HG03175 (cell line): ENCODE measurements around the gene IL21R.

Experiments
- ATAC-seq: cut with Tn5 transposase; IDR thresholded peaks from one replicate; pipeline ENCODE4 v1.9.1; 2021; ENCODE audit warnings: mild to moderate bottlenecking, moderate library complexity; ENCODE audit not compliant: unreplicated experiment

The IL21R gene

DNA sequence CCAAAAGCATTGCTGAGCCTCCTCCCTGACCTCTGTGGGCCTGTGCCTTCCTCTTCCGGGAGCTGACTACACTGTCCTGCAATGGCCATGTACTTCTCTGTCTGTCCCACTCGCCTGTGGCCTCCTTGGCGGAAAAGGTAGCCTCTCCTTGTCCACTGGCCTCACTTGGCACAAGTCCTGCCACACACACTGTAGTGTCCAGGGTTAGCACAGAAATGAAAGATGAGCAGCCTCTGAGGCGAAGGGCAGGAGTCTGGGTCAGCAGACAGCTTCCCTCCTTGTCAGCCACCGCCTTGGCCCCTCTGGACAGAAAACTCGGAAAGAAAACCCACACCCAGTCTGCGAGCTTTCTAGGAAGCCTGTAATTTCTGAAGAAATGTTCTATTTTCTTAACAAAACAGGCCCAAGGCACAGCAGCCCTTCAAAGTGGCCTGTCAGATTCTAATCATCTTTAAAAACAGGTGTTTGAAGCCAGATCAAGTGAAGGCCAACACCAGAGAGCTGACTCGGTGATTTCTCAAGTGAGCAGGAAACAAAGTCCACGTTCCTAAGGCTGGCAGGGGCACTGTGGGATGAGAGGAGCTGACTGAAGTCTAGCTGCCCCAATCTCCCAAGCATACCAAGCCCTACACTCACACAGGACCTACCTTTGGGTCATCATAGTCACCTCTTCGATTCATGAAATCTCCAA, 80.6 kb downstream of the IL21R start:
- ATAC-seq: no peak

DNA sequence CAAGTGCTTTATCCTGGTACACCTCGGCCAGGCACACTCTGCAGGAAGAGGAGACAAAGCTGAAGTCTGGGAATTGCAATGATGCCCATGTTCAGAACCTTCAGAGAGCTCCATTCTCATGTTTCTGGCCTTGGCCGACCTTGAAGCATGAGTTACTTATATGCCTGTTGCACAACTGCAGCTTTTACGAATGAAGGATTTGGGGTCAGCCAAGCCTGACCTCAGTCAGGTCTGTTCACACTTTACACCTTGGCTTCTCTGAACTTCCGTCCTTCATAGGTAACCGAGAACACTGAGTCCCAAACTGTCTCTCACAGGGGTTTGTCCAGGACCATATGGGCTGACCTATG, 81.1 kb downstream of the IL21R start:
- no peak for ATAC-seq

DNA sequence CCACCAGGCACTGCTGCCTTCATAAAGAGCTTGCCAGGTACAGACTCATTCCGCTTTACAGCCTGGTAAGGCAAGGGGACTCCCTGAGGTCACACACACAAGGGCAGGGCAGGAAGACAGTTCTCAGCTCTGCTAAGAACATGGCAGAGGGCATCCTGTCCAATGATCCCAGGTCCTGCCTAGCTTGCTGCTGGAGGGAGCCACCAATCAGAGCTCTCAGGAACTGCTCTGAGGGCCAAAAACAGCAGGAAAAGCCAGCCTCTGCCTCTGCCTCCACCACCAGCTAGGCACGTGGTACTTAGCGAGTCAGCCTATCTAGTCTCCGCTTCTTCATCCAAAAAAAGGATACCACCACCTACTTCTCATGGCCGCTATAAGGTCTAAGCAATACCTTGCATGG, 81.7 kb downstream of the IL21R start:
- no peak for ATAC-seq

- no peak for ATAC-seq
Measured at GRCh38 chr16:27485126-27485525, 83.2 kb downstream of the IL21R start.

- no peak for ATAC-seq
Measured at GRCh38 chr16:27485811-27486210, 83.8 kb downstream of the IL21R start.

GRCh38 chr16:27486344-27486743, 84.4 kb downstream of the IL21R start:
- no peak for ATAC-seq

- ATAC-seq: no peak
Measured at GRCh38 chr16:27486760-27487159, 84.8 kb downstream of the IL21R start.

GRCh38 chr16:27489421-27489820, 87.4 kb downstream of the IL21R start:
- ATAC-seq: no peak

DNA sequence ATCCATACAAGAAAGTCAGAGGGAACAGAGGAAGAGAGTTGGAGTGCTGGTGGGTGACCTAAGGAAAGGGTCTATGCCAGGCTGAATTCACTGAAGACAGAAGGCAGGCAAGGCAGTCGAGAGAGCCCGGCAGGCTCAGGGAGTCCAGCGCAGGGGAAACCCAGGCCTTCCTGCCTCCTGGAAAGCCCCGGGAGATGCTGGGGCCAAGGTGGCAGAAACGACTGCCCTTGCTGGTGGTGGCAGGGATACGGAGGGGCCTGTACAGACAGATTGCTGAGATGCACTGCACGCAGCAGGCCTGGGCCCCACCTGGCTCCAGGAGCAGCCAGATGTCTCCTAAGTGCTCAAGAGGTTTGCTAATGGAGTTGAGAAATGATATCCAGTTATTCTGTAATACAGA, 87.9 kb downstream of the IL21R start:
- ATAC-seq: no peak

GRCh38 chr16:27491894-27492587, 90.1 kb downstream of the IL21R start:
- ATAC-seq: no peak

GRCh38 chr16:27492588-27492979, 90.6 kb downstream of the IL21R start:
- ATAC-seq: no peak

GRCh38 chr16:27495191-27495590, 93.2 kb downstream of the IL21R start:
- ATAC-seq: no peak

DNA sequence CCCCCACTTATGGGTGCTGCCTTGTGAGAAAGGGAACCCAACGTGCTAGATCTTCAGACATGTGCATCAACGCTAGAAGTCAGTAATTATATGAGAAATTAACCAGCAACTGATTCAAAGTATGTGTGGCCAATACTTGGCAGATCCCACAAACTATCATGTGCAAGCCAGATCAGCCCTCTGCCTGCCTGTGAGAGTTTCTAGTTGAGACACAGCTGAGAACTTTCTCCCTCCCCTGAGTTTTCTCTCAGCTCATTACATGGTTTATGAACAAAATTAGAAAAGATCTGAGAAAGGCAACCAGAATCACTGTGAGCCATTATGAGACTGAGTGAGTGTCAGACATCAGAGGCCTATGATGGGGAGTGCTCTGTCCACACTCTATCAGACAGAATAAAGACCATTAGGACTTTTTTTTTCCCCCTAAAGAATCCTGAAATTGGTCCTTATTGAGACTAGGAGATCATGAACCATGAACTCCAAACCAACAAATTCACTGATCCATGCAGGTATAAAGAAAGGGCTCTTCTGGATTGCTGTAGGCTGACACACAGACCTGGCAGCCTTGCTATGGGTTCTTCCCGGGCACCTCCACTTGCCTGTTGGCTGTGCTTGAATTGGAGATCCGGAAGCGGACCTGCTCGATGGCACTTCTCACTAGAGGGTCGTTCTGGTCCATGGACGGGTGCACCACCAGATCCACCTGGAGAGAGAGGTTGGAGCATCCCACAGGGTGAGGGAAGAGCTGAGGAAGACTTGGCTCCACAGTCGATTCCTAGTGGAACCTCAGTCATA, 96.3 kb downstream of the IL21R start:
- ATAC-seq: no peak

DNA sequence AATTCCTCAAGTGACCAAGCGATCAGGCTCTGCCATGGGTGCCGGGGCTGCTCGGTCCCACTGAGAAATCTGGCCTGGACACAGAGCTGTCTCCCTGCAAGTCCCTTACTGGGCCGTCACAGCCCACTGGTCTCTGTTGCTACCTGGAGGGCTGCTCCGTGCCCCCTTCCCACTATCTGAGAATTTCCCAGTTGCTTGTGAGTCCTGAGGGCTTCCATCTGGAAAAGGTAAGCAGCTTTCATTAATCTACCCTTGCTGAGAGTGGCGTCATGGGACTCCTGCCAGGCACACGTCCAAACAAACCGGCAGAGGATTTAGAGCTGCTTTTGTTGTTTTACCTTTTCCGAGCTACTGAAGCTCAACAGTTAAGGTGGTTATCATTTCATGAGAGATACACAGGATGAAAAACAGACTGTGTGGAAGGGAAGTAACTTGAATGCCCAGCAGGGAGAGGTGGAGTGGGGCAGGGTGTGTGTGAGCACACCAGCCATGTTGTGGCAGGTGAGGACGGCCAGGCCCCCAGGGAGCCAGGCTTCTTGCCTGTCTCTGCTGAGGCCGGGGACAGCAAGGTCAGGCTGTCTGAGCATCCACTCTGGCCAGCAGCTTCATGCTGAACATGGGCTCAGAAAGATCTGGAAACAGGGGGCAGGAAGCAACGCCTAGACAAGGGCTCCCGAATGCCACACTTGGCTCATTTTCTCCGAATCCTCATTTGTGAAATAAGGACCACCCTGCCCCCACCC, 97.1 kb downstream of the IL21R start:
- ATAC-seq: no peak

DNA sequence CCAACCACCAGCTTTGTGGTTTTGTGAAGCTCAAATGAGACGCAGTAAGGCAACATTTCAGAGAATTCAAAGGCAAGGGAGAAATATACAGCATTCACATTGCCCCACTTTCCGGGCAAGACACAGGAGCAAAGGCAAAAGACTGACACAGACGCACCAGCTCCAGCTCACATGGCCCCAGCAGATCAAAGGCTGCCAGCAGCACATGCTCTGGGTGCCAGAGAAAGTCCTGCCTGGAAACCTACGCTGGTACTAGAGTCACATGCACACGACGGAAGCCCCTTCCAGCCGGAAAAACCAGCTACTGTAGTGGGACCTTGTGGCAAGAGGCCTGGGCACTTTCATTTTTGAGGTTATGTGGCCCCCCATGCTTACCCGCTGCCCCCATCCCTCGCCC, 97.7 kb downstream of the IL21R start:
- no peak for ATAC-seq

- no peak for ATAC-seq
Measured at GRCh38 chr16:27500801-27501200, 98.8 kb downstream of the IL21R start.
